H1 (cell line): ENCODE results near the gene HOXD10. TPM values are rescaled to one million over a fixed set of nuclear protein-coding genes. Genes with fewer than 3 reads are reported as not detected.

Experiments used
- CTCF ChIA-PET: fragments of 300-600 bp; sonication (Branson Sonifier 250); formaldehyde crosslinking; loops from one replicate; lab custom pipeline; 2021; ENCODE audit not compliant: partially characterized antibody; lab: Charles Lee
- POLR2A ChIA-PET: fragments of 300-600 bp; sonication (Branson Sonifier 250); formaldehyde crosslinking; loops from one replicate; lab custom pipeline; 2021; ENCODE audit warnings: inconsistent platforms; ENCODE audit not compliant: partially characterized antibody; lab: Charles Lee
- DNase-seq, 2 experiments: peaks; one replicate each; pipeline versions ENCODE4 v3.0.0 to v3.0.0-alpha.2; 2010 to 2022; ENCODE audit warnings: low spot score in 2 of 2, low read depth in 1 of 2, mixed read lengths in 1 of 2
- FAIRE-seq: peaks from 2 replicates; lab custom pipeline; 2011; peaks lifted over from hg19 to GRCh38; lab: Jason Lieb, UNC
- H2AFZ ChIP-seq: 2 replicates; pipeline ENCODE4 v1.8.1; 2012; ENCODE audit warnings: low read length, inconsistent platforms
- H2AK5ac ChIP-seq: 2 replicates; pipeline ENCODE4 v1.6.1; 2013; ENCODE audit warnings: low read depth, low read length
- H2BK120ac ChIP-seq: replicated peaks from 2 replicates; pipeline ENCODE3; 2013; ENCODE audit warnings: low read depth, low read length, inconsistent platforms
- H2BK12ac ChIP-seq: 2 replicates; pipeline ENCODE4 v1.6.1; 2013; ENCODE audit warnings: low read depth, low read length
- H2BK15ac ChIP-seq: 2 replicates; pipeline ENCODE4 v1.6.1; 2013; ENCODE audit warnings: low read length
- H2BK20ac ChIP-seq: 2 replicates; pipeline ENCODE4 v1.6.1; 2013; ENCODE audit warnings: low read length
- H2BK5ac ChIP-seq: 2 replicates; pipeline ENCODE4 v1.6.1; 2013; ENCODE audit warnings: low read depth, low read length
- H3K14ac ChIP-seq: 2 replicates; pipeline ENCODE4 v1.6.1; 2013; ENCODE audit warnings: inconsistent platforms; ENCODE audit not compliant: insufficient read length
- H3K18ac ChIP-seq: 2 replicates; pipeline ENCODE4 v1.6.1; 2013; ENCODE audit warnings: low read length; ENCODE audit errors: extremely low read depth
- H3K23ac ChIP-seq: 2 replicates; pipeline ENCODE4 v1.6.1; 2013; ENCODE audit warnings: inconsistent platforms; ENCODE audit not compliant: insufficient read length
- H3K23me2 ChIP-seq: 2 replicates; pipeline ENCODE4 v1.6.1; 2013; ENCODE audit warnings: low read depth, low read length
- H3K27ac ChIP-seq: 2 replicates; pipeline ENCODE4 v1.6.1; 2011; ENCODE audit warnings: low read depth, low read length, inconsistent platforms
- H3K27me3 ChIP-seq, 4 experiments: replicated peaks in 1 of 4; 1 replicate in 1 of 4; 2 replicates in 3 of 4; pipeline versions ENCODE4 v1.6.1 to v1.8.1; 2011 to 2013; ENCODE audit warnings: low read length in 3 of 4, mild to moderate bottlenecking in 3 of 4, inconsistent platforms in 2 of 4, mixed read lengths in 2 of 4, moderate library complexity in 1 of 4; ENCODE audit not compliant: control insufficient read depth in 3 of 4, insufficient read depth in 3 of 4; ENCODE audit errors: extremely low read depth in 1 of 4
- H3K36me3 ChIP-seq, 4 experiments: 2 replicates each; pipeline versions ENCODE4 v1.6.1 to v1.8.1; 2011 to 2013; ENCODE audit warnings: mild to moderate bottlenecking in 4 of 4, low read length in 3 of 4, moderate library complexity in 2 of 4, control low read depth in 1 of 4, inconsistent platforms in 1 of 4; ENCODE audit not compliant: insufficient read depth in 4 of 4, control insufficient read depth in 2 of 4
- H3K4ac ChIP-seq: replicated peaks from 2 replicates; pipeline ENCODE3; 2013; ENCODE audit warnings: low read length, low read depth, mixed read lengths, inconsistent platforms; ENCODE audit not compliant: insufficient read length
- H3K4me1 ChIP-seq, 4 experiments: replicated peaks in 1 of 4; 1 replicate in 1 of 4; 2 replicates in 3 of 4; pipeline versions ENCODE4 v1.6.1 to v1.8.1; 2011 to 2013; ENCODE audit warnings: low read length in 3 of 4, inconsistent platforms in 2 of 4, mixed read lengths in 1 of 4; ENCODE audit not compliant: insufficient read depth in 4 of 4, control insufficient read depth in 3 of 4
- H3K4me2 ChIP-seq, 2 experiments: 2 replicates each; pipeline versions ENCODE4 v1.6.1 to v1.8.1; 2011 to 2013; ENCODE audit warnings: low read depth in 2 of 2, low read length in 2 of 2, control low read depth in 1 of 2, inconsistent platforms in 1 of 2, mild to moderate bottlenecking in 1 of 2; ENCODE audit not compliant: insufficient read depth in 1 of 2
- H3K4me3 ChIP-seq, 4 experiments: fragments of 200-600, 300-600 bp in 1 of 4; sonication (generic), shearing (Covaris generic), sonication (Bioruptor Twin) in 1 of 4; 2 replicates each; pipeline versions ENCODE4 v1.5.1 to v1.8.1; 2011 to 2016; ENCODE audit warnings: low read length in 4 of 4, low read depth in 3 of 4, control low read depth in 2 of 4, inconsistent platforms in 2 of 4, mild to moderate bottlenecking in 2 of 4, mixed read lengths in 1 of 4, moderate library complexity in 1 of 4; ENCODE audit not compliant: insufficient read depth in 2 of 4; ENCODE audit errors: extremely low read depth in 1 of 4
- H3K56ac ChIP-seq: replicated peaks from 2 replicates; pipeline ENCODE3; 2013; ENCODE audit warnings: low read depth, mild to moderate bottlenecking, mixed read lengths, low read length, inconsistent platforms; ENCODE audit not compliant: insufficient read length
- H3K79me1 ChIP-seq: 2 replicates; pipeline ENCODE4 v1.6.1; 2013; ENCODE audit warnings: low read depth, low read length, control low read depth
- H3K79me2 ChIP-seq, 2 experiments: 2 replicates each; pipeline versions ENCODE4 v1.6.1 to v1.8.1; 2012 to 2013; ENCODE audit warnings: low read length in 2 of 2, mild to moderate bottlenecking in 2 of 2, inconsistent platforms in 1 of 2; ENCODE audit not compliant: insufficient read depth in 2 of 2, control insufficient read depth in 1 of 2
- H3K9ac ChIP-seq, 4 experiments: replicated peaks in 1 of 4; 1 replicate in 1 of 4; 2 replicates in 3 of 4; pipeline versions ENCODE4 v1.6.1 to v1.8.1; 2011 to 2013; ENCODE audit warnings: low read depth in 3 of 4, low read length in 3 of 4, control low read depth in 2 of 4, mild to moderate bottlenecking in 2 of 4, moderate library complexity in 2 of 4, inconsistent platforms in 1 of 4; ENCODE audit errors: extremely low read depth in 1 of 4
- H3K9me3 ChIP-seq, 2 experiments: 2 replicates each; pipeline versions ENCODE4 v1.6.1 to v1.8.1; 2012 to 2013; ENCODE audit warnings: mild to moderate bottlenecking in 2 of 2, moderate library complexity in 2 of 2, control low read depth in 1 of 2, inconsistent platforms in 1 of 2, low read depth in 1 of 2, low read length in 1 of 2, mixed read lengths in 1 of 2; ENCODE audit not compliant: insufficient read depth in 2 of 2
- H4K20me1 ChIP-seq, 2 experiments: replicated peaks in 1 of 2; 2 replicates each; pipeline versions ENCODE3 to v1.8.1; 2011 to 2013; ENCODE audit warnings: inconsistent platforms in 2 of 2, low read length in 2 of 2, mild to moderate bottlenecking in 1 of 2; ENCODE audit not compliant: insufficient read depth in 2 of 2, control insufficient read depth in 1 of 2
- H4K5ac ChIP-seq: 2 replicates; pipeline ENCODE4 v1.6.1; 2013; ENCODE audit warnings: low read length, low read depth, mixed read lengths, inconsistent platforms; ENCODE audit not compliant: insufficient read length
- H4K8ac ChIP-seq: 2 replicates; pipeline ENCODE4 v1.8.0; 2013; ENCODE audit warnings: mild to moderate bottlenecking, moderate library complexity, low read length, inconsistent platforms; ENCODE audit not compliant: insufficient read depth; ENCODE audit errors: extremely low read depth
- H4K91ac ChIP-seq: replicated peaks from 2 replicates; pipeline ENCODE3; 2013; ENCODE audit warnings: low read length, mixed read lengths, inconsistent platforms; ENCODE audit not compliant: insufficient read length
- KDM1A ChIP-seq: fragments of 200-600, 300-600 bp; sonication (generic); IDR thresholded peaks from 2 replicates; pipeline ENCODE4 v1.7.1; 2016; ENCODE audit warnings: mild to moderate bottlenecking, low read length, borderline replicate concordance
- RFX5 ChIP-seq: IDR thresholded peaks from 2 replicates; pipeline ENCODE4 v1.6.1; 2011; ENCODE audit warnings: low read depth, low read length, improper control_type of control experiment, borderline replicate concordance
- WGBS, 2 experiments: shearing (Covaris generic) in 1 of 2; methylation state at CpG; one replicate each; pipeline versions ENCODE4 v1.1.6 to v1.1.7; 2013 to 2015; ENCODE audit warnings: low lambda C conversion rate in 2 of 2, mixed read lengths in 2 of 2, inconsistent platforms in 1 of 2, low coverage in 1 of 2, missing lambda C conversion rate in 1 of 2; ENCODE audit not compliant: insufficient replicate concordance in 2 of 2, insufficient coverage in 1 of 2, insufficient read length in 1 of 2; ENCODE audit errors: extremely low coverage in 1 of 2, missing lambda C conversion rate in 1 of 2; 5-methylcytosine and 5-hydroxymethylcytosine counted together
- polyA plus RNA-seq, 7 experiments: library from polyadenylated mRNA; depleted of rRNA in 3 of 7; stranded (reverse) in 5 of 7; unstranded in 2 of 7; fragments of >200 nt in 5 of 7; fragments of 200-250 nt in 2 of 7; gene quantifications; 1 replicate in 5 of 7; 2 replicates in 1 of 7; 4 replicates in 1 of 7; pipeline versions ENCODE4 v1.2.1 to v1.2.3, GENCODE V29; 2011 to 2013; ENCODE audit warnings: missing spikeins in 2 of 7, mixed read lengths in 2 of 7
- total RNA-seq: library from RNA; stranded (reverse); fragmentation: NEBNext Ultra II Directional; extraction: Animal tissue kit (Norgen Biotek cat#: 25700); gene quantifications from 2 replicates; pipeline ENCODE4 v1.2.1, GENCODE V29; 2021
- TF ChIP-seq, protein P1 (sequence below): IDR thresholded peaks from 2 replicates; pipeline ENCODE4 v1.6.1; 2011; ENCODE audit warnings: low read length, improper control_type of control experiment

HOXD10 gene
- total and polyA plus RNA-seq, 2 of the 8 experiments (the other 6 are each of a cell fraction or from before 2014, with no cell fraction given): not detected

DNA sequence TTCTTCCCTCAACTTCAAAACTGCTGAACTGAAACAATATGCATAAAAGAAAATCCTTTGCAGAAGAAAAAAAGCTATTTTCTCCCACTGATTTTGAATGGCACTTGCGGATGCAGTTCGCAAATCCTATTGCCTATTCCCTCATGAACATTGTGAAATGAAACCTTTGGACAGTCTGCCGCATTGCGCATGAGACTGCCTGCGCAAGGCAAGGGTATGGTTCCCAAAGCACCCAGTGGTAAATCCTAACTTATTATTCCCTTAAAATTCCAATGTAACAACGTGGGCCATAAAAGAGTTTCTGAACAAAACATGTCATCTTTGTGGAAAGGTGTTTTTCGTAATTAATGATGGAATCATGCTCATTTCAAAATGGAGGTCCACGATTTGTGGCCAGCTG lies 21.3 kb downstream of the HOXD10 start:
- no peak overlapping the region for H2AK5ac ChIP-seq

More for the DNA sequence above, 21.3 kb downstream of the HOXD10 start:
- Histone ChIP-seq H3K4ac (no peak overlapping the region), H2BK12ac (no peak overlapping the region), H3K56ac (no peak overlapping the region), H2AFZ (no peak overlapping the region), H2BK5ac (no peak overlapping the region), H4K91ac (no peak overlapping the region), H3K9ac (no peak overlapping the region), H3K9me3 (no peaks in the 10 kb centered on the region), H3K27ac (no peak overlapping the region), H2BK20ac (no peak overlapping the region), H3K14ac (no peak overlapping the region), H3K4me1 (peaks cover 0 to 9% (median 4%) of the 10 kb centered on the region in 4 experiments; a peak in 5 of 7 replicates), H3K18ac (no peak overlapping the region), H3K4me3 (no peak overlapping the region), H3K79me1 (no peaks in the 10 kb centered on the region), H3K79me2 (no peaks in the 10 kb centered on the region), H4K5ac (no peak overlapping the region), H3K4me2 (no peak overlapping the region), H3K27me3 (peaks cover 85 to 100% (median 97%) of the 10 kb centered on the region in 4 experiments), H4K8ac (no peak overlapping the region), H4K20me1 (peaks cover 4 to 25% of the 10 kb centered on the region in 2 experiments), H2BK120ac (no peak overlapping the region), H2BK15ac (no peak overlapping the region), H3K36me3 (peaks cover 0 to 12% (median 0%) of the 10 kb centered on the region in 4 experiments; a peak in 1 of 8 replicates), H3K23me2 (peaks cover 3% of the 10 kb centered on the region; the same call in 1 of the 2 replicates), H3K23ac (no peak overlapping the region)
- POLR2A ChIA-PET: no interaction called here
- DNase-seq (no peak), FAIRE-seq (no peak)
- TF ChIP-seq RFX5: no peak
- TF ChIP-seq, protein P1, sequence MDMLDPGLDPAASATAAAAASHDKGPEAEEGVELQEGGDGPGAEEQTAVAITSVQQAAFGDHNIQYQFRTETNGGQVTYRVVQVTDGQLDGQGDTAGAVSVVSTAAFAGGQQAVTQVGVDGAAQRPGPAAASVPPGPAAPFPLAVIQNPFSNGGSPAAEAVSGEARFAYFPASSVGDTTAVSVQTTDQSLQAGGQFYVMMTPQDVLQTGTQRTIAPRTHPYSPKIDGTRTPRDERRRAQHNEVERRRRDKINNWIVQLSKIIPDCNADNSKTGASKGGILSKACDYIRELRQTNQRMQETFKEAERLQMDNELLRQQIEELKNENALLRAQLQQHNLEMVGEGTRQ: no peak
- no peak for TF ChIP-seq KDM1A
- 65% methylated on average over 8 of the region's 8 CpGs; no CpG with 5 or more reads in 1 of the 2 experiments for WGBS, 2 experiments
- CTCF ChIA-PET: interaction anchor here (0.7 to 10.0 kb wide), 13 partner anchors 10 to 677 kb away, joined by 3 to 111 read pairs (median 5); partner anchors contain the start of gene HOXD4
